Measurements from ENCODE around the gene IL5RA. TPM values are rescaled to one million over a fixed set of nuclear protein-coding genes. Genes with fewer than 3 reads are reported as not detected.

Gene IL5RA
- total and polyA plus RNA-seq, 8 donors = under 0.01 to 0.92 (median 0.29) TPM; not detected in 3

GRCh38 chr3:3126477-3127431 is 16.6 kb upstream of the IL5RA start, which contains the start of gene TRNT1:
Gene TRNT1 (plus strand): TSS chr3:3126940. CDS start chr3:3129041, 2,101 bp downstream.
- H3K27me3 ChIP-seq = no peaks in the 10 kb centered on the region
- intact Hi-C loops (cut with DNase I; ENCODE audit: low total_unique reads) = no loop called here
- 1% methylated on average over 40 to 100 of the region's 100 CpGs for WGBS, 5 donors
- peak within 1 kb of the TSS; percentile 70 to 93 (median 78) for H3K4me3 ChIP-seq
- H3K36me3 ChIP-seq = peaks cover 11 to 28% (median 26%) of the 10 kb centered on the region in 4 donors
- H3K4me1 ChIP-seq = peaks cover 21 to 37% (median 32%) of the 10 kb centered on the region in 4 donors
- DNase-seq = peak; percentile 98 to 99
- TF ChIP-seq POLR2AphosphoS5 (IDR thresholded peaks at IDR 0.05) (peak; percentile 97 to 99 (median 98)), POLR2A (IDR thresholded peaks at IDR 0.05) (peak in 2 of 4 donors; percentile 71 to 75), CTCF (IDR thresholded peaks at IDR 0.05) (no peak), EP300 (IDR thresholded peaks at IDR 0.05) (no peak)
- H3K9me3 ChIP-seq = no peaks in the 10 kb centered on the region
- peak within 1 kb of the TSS; percentile 94 to 98 (median 95) for H3K27ac ChIP-seq

- Histone ChIP-seq H3K36me3 (peaks cover 8 to 23% (median 22%) of the 10 kb centered on the region in 4 donors), H3K4me1 (peaks cover 21 to 37% (median 32%) of the 10 kb centered on the region in 4 donors), H3K4me3 (peak overlapping the region; percentile 70 to 93 (median 78)), H3K27me3 (no peaks in the 10 kb centered on the region), H3K9me3 (no peaks in the 10 kb centered on the region), H3K27ac (peak overlapping the region; percentile 94 to 98 (median 95))
- 80 to 89% (median 82%) methylated on average over 24 of the region's 24 CpGs for WGBS, 5 donors
- TF ChIP-seq POLR2AphosphoS5 (IDR thresholded peaks at IDR 0.05) (no peak), CTCF (IDR thresholded peaks at IDR 0.05) (no peak), EP300 (IDR thresholded peaks at IDR 0.05) (no peak), POLR2A (IDR thresholded peaks at IDR 0.05) (no peak)
- intact Hi-C loops (cut with DNase I; ENCODE audit: low total_unique reads) = no loop called here
- DNase-seq = peak in 1 of 2 donors; percentile 9
Measured at GRCh38 chr3:3125977-3126376, 15.8 kb upstream of the IL5RA start.

GRCh38 chr3:3119393-3119851 is 9.2 kb upstream of the IL5RA start:
- TF ChIP-seq EP300 (IDR thresholded peaks at IDR 0.05) (no peak), POLR2AphosphoS5 (IDR thresholded peaks at IDR 0.05) (no peak), POLR2A (IDR thresholded peaks at IDR 0.05) (no peak), CTCF (IDR thresholded peaks at IDR 0.05) (no peak)

GRCh38 chr3:3117651-3118050 is 7.5 kb upstream of the IL5RA start:
- Histone ChIP-seq H3K36me3 (no peaks in the 10 kb centered on the region), H3K9me3 (no peaks in the 10 kb centered on the region), H3K27me3 (no peaks in the 10 kb centered on the region), H3K4me1 (no peaks in the 10 kb centered on the region), H3K27ac (no peak overlapping the region), H3K4me3 (no peak overlapping the region)
- TF ChIP-seq POLR2AphosphoS5 (IDR thresholded peaks at IDR 0.05) (no peak), POLR2A (IDR thresholded peaks at IDR 0.05) (no peak), CTCF (IDR thresholded peaks at IDR 0.05) (no peak), EP300 (IDR thresholded peaks at IDR 0.05) (no peak)
- DNase-seq = no peak
- intact Hi-C loops (cut with DNase I; ENCODE audit: low total_unique reads) = no loop called here
- 81 to 90% (median 87%) methylated on average over 2 of the region's 2 CpGs for WGBS, 5 donors

More at GRCh38 chr3:3119393-3119851, 9.2 kb upstream of the IL5RA start:
- no peak for DNase-seq
- WGBS, 5 donors = 57 to 78% (median 73%) methylated on average over 4 of the region's 4 CpGs
- Histone ChIP-seq H3K27me3 (no peaks in the 10 kb centered on the region), H3K36me3 (no peaks in the 10 kb centered on the region), H3K27ac (no peak overlapping the region), H3K9me3 (no peaks in the 10 kb centered on the region), H3K4me1 (no peaks in the 10 kb centered on the region), H3K4me3 (no peak overlapping the region)
- intact Hi-C loops (cut with DNase I; ENCODE audit: low total_unique reads) = no loop called here

All from stomach (tissue), 9 donors.